ENCODE measurements around the gene PHC2.

Gene PHC2

DNA sequence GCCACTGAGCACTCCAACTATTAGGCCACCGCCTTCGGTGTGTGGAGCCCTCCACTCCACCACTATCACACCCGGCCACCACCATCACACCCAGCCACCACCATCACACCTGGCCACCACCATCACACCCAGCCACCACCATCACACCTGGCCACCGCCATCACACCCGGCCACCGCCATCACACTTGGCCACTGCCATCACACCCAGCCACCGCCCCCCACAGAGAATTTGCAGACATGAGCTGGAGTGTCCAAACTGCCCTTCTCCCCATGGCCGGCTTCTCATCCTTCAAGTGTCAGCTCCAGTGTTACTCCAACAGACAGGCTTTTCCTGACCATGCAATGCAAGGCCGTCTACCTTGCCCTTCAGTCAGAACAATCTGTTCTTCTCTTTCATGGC is 59.6 kb downstream of the PHC2 start:
- TF ChIP-seq EP300 (IDR thresholded peaks at IDR 0.05; ENCODE audit: borderline replicate concordance) (no peak), TCF12 (IDR thresholded peaks at IDR 0.05; ENCODE audit: low read depth) (no peak)

DNA sequence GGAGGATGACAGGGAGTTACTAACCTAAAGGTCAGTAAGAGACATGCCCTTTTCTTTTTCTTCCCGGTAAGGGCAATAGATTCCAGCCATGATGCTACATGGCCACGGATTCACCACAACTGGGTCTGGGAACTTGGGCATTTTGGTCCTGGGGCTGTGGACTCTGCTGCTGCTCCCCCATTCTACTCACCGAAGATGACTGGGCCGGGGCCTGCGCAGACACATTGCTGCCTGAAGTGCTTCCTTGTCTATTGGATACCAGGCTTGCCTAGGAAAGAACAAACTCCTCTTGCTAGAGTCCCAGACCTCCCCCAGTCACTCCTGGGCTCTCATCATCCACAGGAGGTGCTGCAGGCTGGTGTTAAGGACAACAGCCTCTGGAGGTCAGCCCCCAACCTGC is 60.1 kb downstream of the PHC2 start:
- TF ChIP-seq RAD21 (IDR thresholded peaks at IDR 0.05; ENCODE audit: low read depth), result no peak
- TF ChIP-seq CREB1 (IDR thresholded peaks at IDR 0.05; ENCODE audit: low read depth), result no peak
- TF ChIP-seq, protein P1, sequence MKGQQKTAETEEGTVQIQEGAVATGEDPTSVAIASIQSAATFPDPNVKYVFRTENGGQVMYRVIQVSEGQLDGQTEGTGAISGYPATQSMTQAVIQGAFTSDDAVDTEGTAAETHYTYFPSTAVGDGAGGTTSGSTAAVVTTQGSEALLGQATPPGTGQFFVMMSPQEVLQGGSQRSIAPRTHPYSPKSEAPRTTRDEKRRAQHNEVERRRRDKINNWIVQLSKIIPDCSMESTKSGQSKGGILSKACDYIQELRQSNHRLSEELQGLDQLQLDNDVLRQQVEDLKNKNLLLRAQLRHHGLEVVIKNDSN (IDR thresholded peaks at IDR 0.05), result no peak
- TF ChIP-seq FOXM1 (IDR thresholded peaks at IDR 0.05; ENCODE audit: borderline replicate concordance, low read depth), result no peak
- TF ChIP-seq YY1 (IDR thresholded peaks at IDR 0.05; ENCODE audit: low read depth), result no peak
- TF ChIP-seq NFIC (IDR thresholded peaks at IDR 0.05), result no peak
- TF ChIP-seq, protein P2, sequence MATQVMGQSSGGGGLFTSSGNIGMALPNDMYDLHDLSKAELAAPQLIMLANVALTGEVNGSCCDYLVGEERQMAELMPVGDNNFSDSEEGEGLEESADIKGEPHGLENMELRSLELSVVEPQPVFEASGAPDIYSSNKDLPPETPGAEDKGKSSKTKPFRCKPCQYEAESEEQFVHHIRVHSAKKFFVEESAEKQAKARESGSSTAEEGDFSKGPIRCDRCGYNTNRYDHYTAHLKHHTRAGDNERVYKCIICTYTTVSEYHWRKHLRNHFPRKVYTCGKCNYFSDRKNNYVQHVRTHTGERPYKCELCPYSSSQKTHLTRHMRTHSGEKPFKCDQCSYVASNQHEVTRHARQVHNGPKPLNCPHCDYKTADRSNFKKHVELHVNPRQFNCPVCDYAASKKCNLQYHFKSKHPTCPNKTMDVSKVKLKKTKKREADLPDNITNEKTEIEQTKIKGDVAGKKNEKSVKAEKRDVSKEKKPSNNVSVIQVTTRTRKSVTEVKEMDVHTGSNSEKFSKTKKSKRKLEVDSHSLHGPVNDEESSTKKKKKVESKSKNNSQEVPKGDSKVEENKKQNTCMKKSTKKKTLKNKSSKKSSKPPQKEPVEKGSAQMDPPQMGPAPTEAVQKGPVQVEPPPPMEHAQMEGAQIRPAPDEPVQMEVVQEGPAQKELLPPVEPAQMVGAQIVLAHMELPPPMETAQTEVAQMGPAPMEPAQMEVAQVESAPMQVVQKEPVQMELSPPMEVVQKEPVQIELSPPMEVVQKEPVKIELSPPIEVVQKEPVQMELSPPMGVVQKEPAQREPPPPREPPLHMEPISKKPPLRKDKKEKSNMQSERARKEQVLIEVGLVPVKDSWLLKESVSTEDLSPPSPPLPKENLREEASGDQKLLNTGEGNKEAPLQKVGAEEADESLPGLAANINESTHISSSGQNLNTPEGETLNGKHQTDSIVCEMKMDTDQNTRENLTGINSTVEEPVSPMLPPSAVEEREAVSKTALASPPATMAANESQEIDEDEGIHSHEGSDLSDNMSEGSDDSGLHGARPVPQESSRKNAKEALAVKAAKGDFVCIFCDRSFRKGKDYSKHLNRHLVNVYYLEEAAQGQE (IDR thresholded peaks at IDR 0.05; ENCODE audit: low read depth), result no peak
- no peak for TF ChIP-seq EGR1 (IDR thresholded peaks at IDR 0.05)
- TF ChIP-seq TEAD4 (IDR thresholded peaks at IDR 0.05), result no peak
- no peak for TF ChIP-seq CEBPB (IDR thresholded peaks at IDR 0.05)
- no peak for TF ChIP-seq ZBTB7A (IDR thresholded peaks at IDR 0.05; ENCODE audit: low read depth)
- no peak for TF ChIP-seq TCF12 (IDR thresholded peaks at IDR 0.05; ENCODE audit: low read depth)

DNA sequence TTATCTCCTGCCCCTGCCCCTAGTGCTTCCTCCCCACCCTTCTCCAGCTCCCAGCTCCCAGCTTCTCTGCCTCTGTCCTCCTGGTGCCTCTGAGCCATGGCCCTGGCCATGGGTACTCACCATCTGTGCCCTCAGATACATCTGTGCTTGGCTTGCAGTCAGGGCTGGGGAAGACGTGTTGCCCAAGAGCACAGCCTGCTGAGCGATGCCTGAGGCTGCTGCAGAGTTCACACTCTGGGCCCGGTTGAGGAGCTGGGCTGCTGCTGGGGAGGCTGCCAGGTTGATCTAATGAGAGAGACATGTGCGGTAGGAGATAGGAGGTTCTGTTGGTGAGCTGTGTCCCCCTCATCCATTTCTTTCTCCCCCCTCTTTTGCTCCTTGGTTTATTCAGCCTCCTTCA is 60.6 kb downstream of the PHC2 start:
- TF ChIP-seq NFIC (IDR thresholded peaks at IDR 0.05), result no peak
- no peak for TF ChIP-seq EP300 (IDR thresholded peaks at IDR 0.05; ENCODE audit: borderline replicate concordance)
- no peak for TF ChIP-seq FOXM1 (IDR thresholded peaks at IDR 0.05; ENCODE audit: borderline replicate concordance, low read depth)
- TF ChIP-seq TAF1 (IDR thresholded peaks at IDR 0.05; ENCODE audit: low read depth), result no peak
- TF ChIP-seq, protein P1 (IDR thresholded peaks at IDR 0.05), result no peak
- TF ChIP-seq, protein P2 (IDR thresholded peaks at IDR 0.05; ENCODE audit: low read depth), result no peak
- no peak for TF ChIP-seq YY1 (IDR thresholded peaks at IDR 0.05; ENCODE audit: low read depth)
- no peak for TF ChIP-seq EGR1 (IDR thresholded peaks at IDR 0.05)
- TF ChIP-seq CREB1 (IDR thresholded peaks at IDR 0.05; ENCODE audit: low read depth), result no peak
- TF ChIP-seq ZBTB7A (IDR thresholded peaks at IDR 0.05; ENCODE audit: low read depth), result no peak
- no peak for TF ChIP-seq RAD21 (IDR thresholded peaks at IDR 0.05; ENCODE audit: low read depth)
- TF ChIP-seq CEBPB (IDR thresholded peaks at IDR 0.05), result no peak

DNA sequence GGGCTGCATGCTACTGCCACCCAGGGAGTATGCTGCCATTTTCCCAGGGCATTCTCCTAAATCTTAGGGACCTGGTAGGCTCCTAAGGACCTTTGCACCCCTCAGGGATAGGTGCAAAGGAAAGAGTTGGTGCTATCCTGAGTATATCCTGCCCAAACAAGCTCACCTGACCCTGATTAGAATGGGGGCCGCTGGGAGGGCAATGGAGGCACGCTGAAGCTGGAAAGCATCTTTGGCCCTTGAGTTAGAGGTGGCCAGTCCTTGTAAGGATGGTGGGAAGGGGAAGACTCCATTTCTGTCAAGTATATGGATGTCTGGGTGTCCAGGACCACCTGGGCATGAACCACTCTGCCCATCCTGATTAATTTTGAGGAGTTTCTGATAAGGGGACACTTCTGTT is 61.1 kb downstream of the PHC2 start:
- TF ChIP-seq, protein P2 (IDR thresholded peaks at IDR 0.05; ENCODE audit: low read depth), result no peak
- TF ChIP-seq, protein P3, sequence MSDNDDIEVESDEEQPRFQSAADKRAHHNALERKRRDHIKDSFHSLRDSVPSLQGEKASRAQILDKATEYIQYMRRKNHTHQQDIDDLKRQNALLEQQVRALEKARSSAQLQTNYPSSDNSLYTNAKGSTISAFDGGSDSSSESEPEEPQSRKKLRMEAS (IDR thresholded peaks at IDR 0.05), result no peak
- no peak for TF ChIP-seq CREB1 (IDR thresholded peaks at IDR 0.05; ENCODE audit: low read depth)
- TF ChIP-seq, protein P1 (IDR thresholded peaks at IDR 0.05), result no peak
- TF ChIP-seq TCF12 (IDR thresholded peaks at IDR 0.05; ENCODE audit: low read depth), result no peak
- no peak for TF ChIP-seq FOXM1 (IDR thresholded peaks at IDR 0.05; ENCODE audit: borderline replicate concordance, low read depth)
- no peak for TF ChIP-seq NFIC (IDR thresholded peaks at IDR 0.05)
- TF ChIP-seq TAF1 (IDR thresholded peaks at IDR 0.05; ENCODE audit: low read depth), result no peak
- no peak for TF ChIP-seq EP300 (IDR thresholded peaks at IDR 0.05; ENCODE audit: borderline replicate concordance)
- TF ChIP-seq RAD21 (IDR thresholded peaks at IDR 0.05; ENCODE audit: low read depth), result no peak
- TF ChIP-seq CEBPB (IDR thresholded peaks at IDR 0.05), result no peak
- TF ChIP-seq YY1 (IDR thresholded peaks at IDR 0.05; ENCODE audit: low read depth), result no peak

DNA sequence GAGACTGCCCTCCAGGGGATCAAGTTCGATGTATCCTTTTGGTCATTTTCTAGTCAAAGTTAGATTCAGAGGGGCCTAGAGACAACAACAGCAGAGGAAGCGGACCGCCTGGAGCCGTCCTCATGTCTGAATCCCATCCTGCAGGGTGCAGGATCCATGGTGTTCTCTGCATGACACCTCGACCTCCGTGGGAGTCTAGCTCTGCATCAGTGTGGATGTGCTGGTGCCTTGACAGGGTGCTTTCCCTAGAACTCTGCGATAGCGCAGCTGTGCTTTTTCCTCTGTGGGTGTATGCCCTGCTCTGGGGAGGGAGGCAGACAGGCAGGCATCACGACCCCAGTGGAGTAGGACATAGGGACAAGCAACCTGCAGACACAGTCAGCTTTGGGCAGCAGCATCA is 61.8 kb downstream of the PHC2 start:
- TF ChIP-seq, protein P2 (IDR thresholded peaks at IDR 0.05; ENCODE audit: low read depth), result no peak
- TF ChIP-seq FOXM1 (IDR thresholded peaks at IDR 0.05; ENCODE audit: borderline replicate concordance, low read depth), result no peak
- TF ChIP-seq EP300 (IDR thresholded peaks at IDR 0.05; ENCODE audit: borderline replicate concordance), result no peak
- TF ChIP-seq CREB1 (IDR thresholded peaks at IDR 0.05; ENCODE audit: low read depth), result no peak
- TF ChIP-seq, protein P1 (IDR thresholded peaks at IDR 0.05), result no peak
- no peak for TF ChIP-seq TEAD4 (IDR thresholded peaks at IDR 0.05)
- TF ChIP-seq EGR1 (IDR thresholded peaks at IDR 0.05), result no peak
- TF ChIP-seq ZBTB7A (IDR thresholded peaks at IDR 0.05; ENCODE audit: low read depth), result no peak
